Esophagus muscularis mucosa (tissue), 4 donors: ENCODE data around the gene PRELID1. TPM values are rescaled to one million over a fixed set of nuclear protein-coding genes. Genes with fewer than 3 reads are reported as not detected.

Experiments
- DNase-seq: peaks from one replicate; pipeline ENCODE4 v3.0.0-alpha.2; 2017; ENCODE audit errors: extremely low spot score
- H3K27ac ChIP-seq, 4 donors: fragments of 200-600 bp; sonication (generic); replicated peaks in 1 of 4; 1 replicate in 3 of 4; 2 replicates in 1 of 4; pipeline ENCODE4 v1.5.1; 2016 to 2019; ENCODE audit warnings: mild to moderate bottlenecking in 1 of 4
- H3K27me3 ChIP-seq, 4 donors: fragments of 200-600 bp; sonication (generic); one replicate each; pipeline versions ENCODE4 v1.5.1 to v1.6.0; 2016 to 2019
- H3K36me3 ChIP-seq, 4 donors: fragments of 200-600 bp; sonication (generic); one replicate each; pipeline ENCODE4 v1.5.1; 2016 to 2019
- H3K4me1 ChIP-seq, 4 donors: fragments of 200-600 bp; sonication (generic); one replicate each; pipeline ENCODE4 v1.5.1; 2016 to 2019
- H3K4me3 ChIP-seq, 4 donors: fragments of 200-600 bp; sonication (generic); 1 replicate in 2 of 4; 2 replicates in 2 of 4; pipeline ENCODE4 v1.5.1; 2016 to 2019; ENCODE audit warnings: mild to moderate bottlenecking in 4 of 4, moderate library complexity in 1 of 4
- H3K9me3 ChIP-seq, 4 donors: fragments of 200-600 bp; sonication (generic); 1 replicate in 3 of 4; 2 replicates in 1 of 4; pipeline ENCODE4 v1.5.1; 2016 to 2019
- CTCF ChIP-seq, 3 experiments: fragments of 200-600 bp in 2 of 3; fragments of 450-650 bp in 1 of 3; sonication (generic) in 2 of 3; IDR thresholded peaks; one replicate each; pipeline ENCODE4 v1.5.1; 2017 to 2019; ENCODE audit warnings: antibody characterized with exemption in 3 of 3, mild to moderate bottlenecking in 2 of 3, moderate library complexity in 1 of 3
- EP300 ChIP-seq: sonication (generic); formaldehyde crosslinking; IDR thresholded peaks from one replicate; pipeline ENCODE4 v1.6.1; 2017; ENCODE audit warnings: antibody characterized with exemption
- POLR2A ChIP-seq: fragments of 450-650 bp; IDR thresholded peaks from one replicate; pipeline ENCODE4 v1.6.1; 2017; ENCODE audit warnings: antibody characterized with exemption, moderate library complexity, mild to moderate bottlenecking, low read depth
- POLR2AphosphoS5 ChIP-seq, 2 donors: sonication (generic); formaldehyde crosslinking; IDR thresholded peaks; one replicate each; pipeline ENCODE4 v1.6.1; 2017; ENCODE audit warnings: antibody characterized with exemption in 2 of 2
- WGBS: methylation state at CpG from one replicate; pipeline ENCODE4 v1.1.5; 2018; 5-methylcytosine and 5-hydroxymethylcytosine counted together
- intact Hi-C: fragments of 100-400 bp; cut with DNase I; formaldehyde crosslinking; loops from one replicate; pipeline ENCODE4 v1.15.1; 2023
- total RNA-seq, 4 donors: library from RNA; depleted of rRNA; stranded (reverse); fragments of >200 nt; gene quantifications; one replicate each; pipeline versions ENCODE4 v1.1.0 to v1.2.1, GENCODE V29; 2016

The PRELID1 gene
- total RNA-seq, 4 donors from 2014 or later: 80.6 to 93.6 (median 88.2) TPM

- TF ChIP-seq EP300 (no peak), POLR2AphosphoS5 (IDR thresholded peaks at IDR 0.05) (no peak), POLR2A (no peak), CTCF (IDR thresholded peaks at IDR 0.05) (no peak)
- Histone ChIP-seq H3K27ac (peak overlapping the region in 1 of 4 donors; percentile 45), H3K4me1 (peaks cover 0 to 12% (median 5%) of the 10 kb centered on the region in 4 donors), H3K36me3 (peaks cover 34 to 62% (median 49%) of the 10 kb centered on the region in 4 donors), H3K27me3 (no peaks in the 10 kb centered on the region), H3K9me3 (no peaks in the 10 kb centered on the region), H3K4me3 (no peak overlapping the region)
- intact Hi-C loops: no loop called here
- WGBS: 88% methylated on average over 19 of the region's 19 CpGs
- no peak for DNase-seq
Measured at GRCh38 chr5:177328545-177329231, 25.1 kb downstream of the PRELID1 start.

- peaks cover 0 to 15% (median 5%) of the 10 kb centered on the region in 4 donors for H3K4me1 ChIP-seq
- H3K4me3 ChIP-seq: no peak overlapping the region
- H3K36me3 ChIP-seq: peaks cover 46 to 69% (median 59%) of the 10 kb centered on the region in 4 donors
- WGBS: 76% methylated on average over 2 of the region's 6 CpGs
- H3K27ac ChIP-seq: no peak overlapping the region
- intact Hi-C loops: no loop called here
- no peaks in the 10 kb centered on the region for H3K27me3 ChIP-seq
- no peaks in the 10 kb centered on the region for H3K9me3 ChIP-seq
- DNase-seq: no peak
- TF ChIP-seq CTCF (IDR thresholded peaks at IDR 0.05) (no peak), EP300 (no peak), POLR2AphosphoS5 (IDR thresholded peaks at IDR 0.05) (no peak), POLR2A (no peak)
Measured at GRCh38 chr5:177329883-177330282, 26.3 kb downstream of the PRELID1 start.

- no peaks in the 10 kb centered on the region for H3K9me3 ChIP-seq
- peaks cover 59 to 83% (median 72%) of the 10 kb centered on the region in 4 donors for H3K36me3 ChIP-seq
- no peaks in the 10 kb centered on the region for H3K27me3 ChIP-seq
- intact Hi-C loops: no loop called here
- H3K27ac ChIP-seq: no peak overlapping the region
- no peak for TF ChIP-seq EP300
- TF ChIP-seq CTCF (IDR thresholded peaks at IDR 0.05): no peak
- no peak for TF ChIP-seq POLR2A
- TF ChIP-seq POLR2AphosphoS5 (IDR thresholded peaks at IDR 0.05): no peak
- no peak for DNase-seq
- WGBS: 78% methylated on average over 26 of the region's 27 CpGs
- peaks cover 0 to 25% (median 5%) of the 10 kb centered on the region in 4 donors for H3K4me1 ChIP-seq
- no peak overlapping the region for H3K4me3 ChIP-seq
Measured at GRCh38 chr5:177330991-177331842, 27.6 kb downstream of the PRELID1 start.

GRCh38 chr5:177332031-177332895, 28.7 kb downstream of the PRELID1 start:
- intact Hi-C loops: no loop called here
- Histone ChIP-seq H3K4me3 (no peak overlapping the region), H3K4me1 (peaks cover 0 to 24% (median 3%) of the 10 kb centered on the region in 4 donors), H3K27me3 (no peaks in the 10 kb centered on the region), H3K36me3 (peaks cover 69 to 93% (median 82%) of the 10 kb centered on the region in 4 donors), H3K9me3 (no peaks in the 10 kb centered on the region), H3K27ac (no peak overlapping the region)
- WGBS: 86% methylated on average over 32 of the region's 35 CpGs
- DNase-seq: no peak
- no peak for TF ChIP-seq CTCF (IDR thresholded peaks at IDR 0.05)
- TF ChIP-seq POLR2A: no peak
- no peak for TF ChIP-seq POLR2AphosphoS5 (IDR thresholded peaks at IDR 0.05)
- no peak for TF ChIP-seq EP300
